Psoas muscle (tissue), 8 donors: ENCODE data around the gene ALDH3A2. TPM values are rescaled to one million over a fixed set of nuclear protein-coding genes. Genes with fewer than 3 reads are reported as not detected.
A peak's percentile ranks its signal among the peaks of the same experiment; 100 is the strongest.

Source experiments
- ATAC-seq, 4 donors: fragments of 200-7000 bp; cut with Tn5 transposase; one replicate each; pipeline ENCODE4 v1.9.1; 2020; ENCODE audit warnings: moderate library complexity in 3 of 4, mild to moderate bottlenecking in 2 of 4
- DNase-seq, 2 donors: peaks; one replicate each; pipeline ENCODE4 v3.0.0-alpha.2; 2020
- H3K27ac ChIP-seq: fragments of 200-600 bp; one replicate; pipeline ENCODE4 v1.8.0; 2022
- H3K27me3 ChIP-seq, 3 donors: fragments of 200-600 bp in 1 of 3; one replicate each; pipeline versions ENCODE4 v1.6.1 to v1.8.0; 2013 to 2022; ENCODE audit warnings: low read length in 2 of 3, mild to moderate bottlenecking in 2 of 3, moderate library complexity in 1 of 3; ENCODE audit not compliant: insufficient read depth in 3 of 3
- H3K36me3 ChIP-seq, 2 donors: fragments of 200-600 bp in 1 of 2; one replicate each; pipeline versions ENCODE4 v1.6.1 to v1.8.0; 2013 to 2022; ENCODE audit warnings: low read depth in 1 of 2, mild to moderate bottlenecking in 1 of 2, moderate library complexity in 1 of 2; ENCODE audit not compliant: insufficient read depth in 1 of 2
- H3K4me1 ChIP-seq: fragments of 200-600 bp; one replicate; pipeline ENCODE4 v1.8.0; 2022
- H3K4me3 ChIP-seq: fragments of 200-600 bp; one replicate; pipeline ENCODE4 v1.8.0; 2022; ENCODE audit warnings: mild to moderate bottlenecking
- H3K9me3 ChIP-seq: fragments of 200-600 bp; one replicate; pipeline ENCODE4 v1.8.0; 2022
- WGBS, 3 donors: extraction: QIAGEN DNeasy Blood & Tissue Kit; methylation state at CpG; one replicate each; pipeline versions ENCODE4 v1.1.6 to v1.1.7; 2013; 5-methylcytosine and 5-hydroxymethylcytosine counted together
- intact Hi-C, 2 donors: fragments of 100-400 bp; cut with DNase I; formaldehyde crosslinking; loops; one replicate each; pipeline versions ENCODE4 v1.11.0 to v1.14.2; 2022
- polyA plus RNA-seq, 3 donors: library from polyadenylated mRNA; stranded (reverse); fragments of 200-250 nt; gene quantifications; one replicate each; pipeline ENCODE4 v1.2.3, GENCODE V29; 2013
- total RNA-seq, 4 donors: library from RNA; stranded (reverse); fragmentation: NEBNext Ultra II Directional in 2 of 4; extraction: Animal tissue kit (Norgen Biotek cat#: 25700) in 2 of 4; gene quantifications; one replicate each; pipeline versions ENCODE4 v1.2.1 to v1.2.4, GENCODE V29; 2021 to 2023
- TF ChIP-seq, protein P1 (sequence below): fragments of 200-600 bp; IDR thresholded peaks from one replicate; pipeline ENCODE4 v1.8.0; 2022; ENCODE audit warnings: antibody characterized with exemption
- donor health status: healthy with polysubstance abuse.
- donor health status: DM: no; HTN: no; CAD: no; lungs with moderate emphysema.
- donor health status: Bipolar disorder and iron deficiency.
- donor health status: healthy.
- donor health status: DM: yes; HTN: yes; CAD: no.
- donor health status: DM: no; HTN: no; CAD: no.
- donor health status: DM: no; HTN: no; CAD: no.
- donor health status: DM: yes; HTN: yes; CAD: no.

ALDH3A2 gene
- total and polyA plus RNA-seq, 7 donors: 32.9 to 229 (median 78.1) TPM

DNA sequence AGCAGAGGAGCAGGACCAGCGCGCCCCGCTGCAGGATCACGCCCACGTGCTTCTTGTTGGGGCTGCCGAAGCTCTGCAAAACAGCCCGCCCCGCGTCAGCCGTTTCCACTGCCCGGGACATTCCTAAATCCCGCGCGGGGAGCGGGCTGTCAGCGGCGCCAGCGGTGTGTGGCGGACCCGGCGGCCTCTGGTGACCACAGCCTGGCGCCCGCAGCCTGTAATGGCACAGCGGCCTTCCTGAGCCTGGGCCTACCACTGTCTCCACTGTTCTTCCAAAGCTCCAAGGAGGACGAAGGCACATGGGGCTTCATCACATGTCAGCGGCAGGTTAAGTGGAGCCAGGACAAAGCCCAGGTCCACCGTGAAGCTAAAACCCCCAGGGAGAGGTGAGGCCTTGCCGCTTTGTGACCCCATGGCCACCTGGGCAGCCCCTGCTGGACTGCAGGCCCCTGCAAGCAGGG, 65.4 kb downstream of the ALDH3A2 start:
- Histone ChIP-seq H3K4me3 (no peak overlapping the region), H3K27ac (no peak overlapping the region), H3K36me3 (no peaks in the 10 kb centered on the region), H3K4me1 (peaks cover 3% of the 10 kb centered on the region), H3K9me3 (no peaks in the 10 kb centered on the region), H3K27me3 (no peaks in the 10 kb centered on the region)
- intact Hi-C loops: no loop called here
- TF ChIP-seq, protein P1, sequence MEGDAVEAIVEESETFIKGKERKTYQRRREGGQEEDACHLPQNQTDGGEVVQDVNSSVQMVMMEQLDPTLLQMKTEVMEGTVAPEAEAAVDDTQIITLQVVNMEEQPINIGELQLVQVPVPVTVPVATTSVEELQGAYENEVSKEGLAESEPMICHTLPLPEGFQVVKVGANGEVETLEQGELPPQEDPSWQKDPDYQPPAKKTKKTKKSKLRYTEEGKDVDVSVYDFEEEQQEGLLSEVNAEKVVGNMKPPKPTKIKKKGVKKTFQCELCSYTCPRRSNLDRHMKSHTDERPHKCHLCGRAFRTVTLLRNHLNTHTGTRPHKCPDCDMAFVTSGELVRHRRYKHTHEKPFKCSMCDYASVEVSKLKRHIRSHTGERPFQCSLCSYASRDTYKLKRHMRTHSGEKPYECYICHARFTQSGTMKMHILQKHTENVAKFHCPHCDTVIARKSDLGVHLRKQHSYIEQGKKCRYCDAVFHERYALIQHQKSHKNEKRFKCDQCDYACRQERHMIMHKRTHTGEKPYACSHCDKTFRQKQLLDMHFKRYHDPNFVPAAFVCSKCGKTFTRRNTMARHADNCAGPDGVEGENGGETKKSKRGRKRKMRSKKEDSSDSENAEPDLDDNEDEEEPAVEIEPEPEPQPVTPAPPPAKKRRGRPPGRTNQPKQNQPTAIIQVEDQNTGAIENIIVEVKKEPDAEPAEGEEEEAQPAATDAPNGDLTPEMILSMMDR: no peak
- ATAC-seq (no peak), DNase-seq (no peak)
- WGBS, 3 donors: 90 to 92% (median 91%) methylated on average over 27 to 28 of the region's 28 CpGs

GRCh38 chr17:19714542-19715411, 66.2 kb downstream of the ALDH3A2 start:
- H3K27me3 ChIP-seq: no peaks in the 10 kb centered on the region
- peaks cover 3% of the 10 kb centered on the region for H3K4me1 ChIP-seq
- no peaks in the 10 kb centered on the region for H3K36me3 ChIP-seq
- no peak overlapping the region for H3K27ac ChIP-seq
- DNase-seq: peak in 1 of 2 donors; percentile 19
- TF ChIP-seq, protein P1: no peak
- no peak for ATAC-seq
- no peaks in the 10 kb centered on the region for H3K9me3 ChIP-seq
- WGBS, 3 donors: 92 to 94% (median 93%) methylated on average over 27 of the region's 27 CpGs
- H3K4me3 ChIP-seq: no peak overlapping the region
- intact Hi-C loops: no loop called here

GRCh38 chr17:19716108-19717030, 67.8 kb downstream of the ALDH3A2 start, which contains the start of gene SLC47A2:
TSS of gene SLC47A2 (minus strand) at chr17:19716584. CDS start at chr17:19716555, 29 bp downstream.
- no peaks in the 10 kb centered on the region for H3K36me3 ChIP-seq
- WGBS, 3 donors: 30 to 41% (median 30%) methylated on average over 13 of the region's 13 CpGs
- ATAC-seq: peak; percentile 69 to 85 (median 78)

GRCh38 chr17:19717031-19717360, 68.4 kb downstream of the ALDH3A2 start:
- WGBS, 3 donors: 70 to 74% (median 74%) methylated on average over 7 of the region's 7 CpGs
- no peak overlapping the region for H3K4me3 ChIP-seq
- ATAC-seq: peak in 1 of 4 donors; percentile 2
- H3K4me1 ChIP-seq: peaks cover 3% of the 10 kb centered on the region
- no peaks in the 10 kb centered on the region for H3K27me3 ChIP-seq
- TF ChIP-seq, protein P1: no peak
- H3K27ac ChIP-seq: no peak overlapping the region
- H3K9me3 ChIP-seq: no peaks in the 10 kb centered on the region
- no peak for DNase-seq
- H3K36me3 ChIP-seq: no peaks in the 10 kb centered on the region
- intact Hi-C loops: no loop called here

More at GRCh38 chr17:19716108-19717030, 67.8 kb downstream of the ALDH3A2 start, which contains the start of gene SLC47A2:
- intact Hi-C loops: no loop called here
- Histone ChIP-seq H3K9me3 (no peaks in the 10 kb centered on the region), H3K4me1 (peaks cover 3% of the 10 kb centered on the region), H3K4me3 (no peak within 1 kb of the TSS), H3K27me3 (no peaks in the 10 kb centered on the region), H3K27ac (no peak within 1 kb of the TSS)
- TF ChIP-seq, protein P1: no peak
- no peak for DNase-seq
